Sigmoid colon (tissue), 7 donors: ENCODE results near the gene BBIP1. TPM values are rescaled to one million over a fixed set of nuclear protein-coding genes. Genes with fewer than 3 reads are reported as not detected.

ENCODE experiments used
- DNase-seq: peaks from one replicate; pipeline ENCODE4 v3.0.0-alpha.2; 2019
- H3K27ac ChIP-seq, 4 donors: fragments of 200-600 bp; sonication (generic); one replicate each; pipeline ENCODE4 v1.5.1; 2016 to 2019; ENCODE audit warnings: mild to moderate bottlenecking in 1 of 4
- H3K27me3 ChIP-seq, 3 donors: fragments of 200-600 bp; sonication (generic); one replicate each; pipeline ENCODE4 v1.5.1; 2019; ENCODE audit warnings: mild to moderate bottlenecking in 1 of 3
- H3K36me3 ChIP-seq, 4 donors: fragments of 200-600 bp; sonication (generic); one replicate each; pipeline ENCODE4 v1.5.1; 2016 to 2019
- H3K4me1 ChIP-seq, 4 donors: fragments of 200-600 bp; sonication (generic); one replicate each; pipeline ENCODE4 v1.5.1; 2017 to 2019
- H3K4me3 ChIP-seq, 4 donors: fragments of 200-600 bp; sonication (generic); one replicate each; pipeline ENCODE4 v1.5.1; 2017 to 2019; ENCODE audit warnings: mild to moderate bottlenecking in 2 of 4, moderate library complexity in 1 of 4
- H3K9me3 ChIP-seq, 4 donors: fragments of 200-600 bp in 3 of 4; sonication (generic) in 3 of 4; one replicate each; pipeline versions ENCODE4 v1.5.1 to v1.6.1; 2013 to 2019
- EP300 ChIP-seq, 4 donors: sonication (generic); formaldehyde crosslinking; IDR thresholded peaks; one replicate each; pipeline ENCODE4 v1.6.1; 2017; ENCODE audit warnings: antibody characterized with exemption in 4 of 4
- POLR2A ChIP-seq, 2 donors: fragments of 450-650 bp; IDR thresholded peaks; one replicate each; pipeline ENCODE4 v1.6.1; 2016; ENCODE audit warnings: antibody characterized with exemption in 2 of 2, mild to moderate bottlenecking in 2 of 2, moderate library complexity in 2 of 2
- POLR2AphosphoS5 ChIP-seq, 4 donors: sonication (generic); formaldehyde crosslinking; IDR thresholded peaks; one replicate each; pipeline ENCODE4 v1.6.1; 2017; ENCODE audit warnings: antibody characterized with exemption in 4 of 4
- WGBS, 2 donors: extraction: QIAGEN DNeasy Blood & Tissue Kit; methylation state at CpG; one replicate each; pipeline ENCODE4 v1.1.7; 2013; 5-methylcytosine and 5-hydroxymethylcytosine counted together
- intact Hi-C: fragments of 100-400 bp; cut with DNase I; formaldehyde crosslinking; loops from one replicate; pipeline ENCODE4 v1.15.1; 2023
- polyA plus RNA-seq, 3 donors: library from polyadenylated mRNA; stranded (reverse); fragments of 200-250 nt; gene quantifications; one replicate each; pipeline ENCODE4 v1.2.3, GENCODE V29; 2013
- total RNA-seq, 4 donors: library from RNA; depleted of rRNA; stranded (reverse); fragments of >200 nt; gene quantifications; one replicate each; pipeline ENCODE4 v1.1.0, GENCODE V29; 2016
- TF ChIP-seq, protein P1 (sequence below), 4 experiments: fragments of 450-650 bp in 3 of 4; fragments of 200-600 bp in 1 of 4; IDR thresholded peaks; one replicate each; pipeline ENCODE4 v1.5.1; 2016 to 2019; ENCODE audit warnings: antibody characterized with exemption in 4 of 4, mild to moderate bottlenecking in 3 of 4, moderate library complexity in 2 of 4
- donor health status: healthy with polysubstance abuse.
- donor health status: Bipolar disorder and iron deficiency.
- donor health status: healthy.

The BBIP1 gene
- total and polyA plus RNA-seq, 7 donors: 16.2 to 36.8 (median 21.6) TPM

DNA sequence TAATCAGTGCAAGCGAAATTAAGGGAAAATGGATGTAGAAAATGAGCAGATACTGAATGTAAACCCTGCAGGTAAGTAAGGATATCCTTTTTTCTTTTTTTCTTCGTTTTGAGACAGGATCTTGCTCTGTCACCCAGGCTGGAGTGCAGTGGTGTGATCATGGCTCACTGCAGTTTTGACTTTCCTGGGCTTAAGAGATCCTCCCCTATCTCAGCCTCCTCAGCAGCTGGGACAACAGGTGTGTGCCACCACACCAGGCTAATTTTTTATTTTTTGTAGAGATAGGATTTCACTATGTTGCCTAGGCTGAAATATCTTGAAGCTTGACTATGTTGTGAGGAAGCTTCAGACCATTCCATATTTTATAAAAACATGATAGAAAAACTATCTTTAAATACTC lies 43.0 kb downstream of the BBIP1 start:
- intact Hi-C loops: no loop called here
- Histone ChIP-seq H3K27ac (peak overlapping the region in 1 of 4 donors; percentile 26), H3K36me3 (peaks cover 0 to 36% (median 0%) of the 10 kb centered on the region in 4 donors), H3K9me3 (no peaks in the 10 kb centered on the region), H3K4me1 (peaks cover 0 to 68% (median 45%) of the 10 kb centered on the region in 4 donors), H3K4me3 (no peak overlapping the region), H3K27me3 (no peaks in the 10 kb centered on the region)
- no peak for TF ChIP-seq POLR2A (IDR thresholded peaks at IDR 0.05)
- TF ChIP-seq, protein P1, sequence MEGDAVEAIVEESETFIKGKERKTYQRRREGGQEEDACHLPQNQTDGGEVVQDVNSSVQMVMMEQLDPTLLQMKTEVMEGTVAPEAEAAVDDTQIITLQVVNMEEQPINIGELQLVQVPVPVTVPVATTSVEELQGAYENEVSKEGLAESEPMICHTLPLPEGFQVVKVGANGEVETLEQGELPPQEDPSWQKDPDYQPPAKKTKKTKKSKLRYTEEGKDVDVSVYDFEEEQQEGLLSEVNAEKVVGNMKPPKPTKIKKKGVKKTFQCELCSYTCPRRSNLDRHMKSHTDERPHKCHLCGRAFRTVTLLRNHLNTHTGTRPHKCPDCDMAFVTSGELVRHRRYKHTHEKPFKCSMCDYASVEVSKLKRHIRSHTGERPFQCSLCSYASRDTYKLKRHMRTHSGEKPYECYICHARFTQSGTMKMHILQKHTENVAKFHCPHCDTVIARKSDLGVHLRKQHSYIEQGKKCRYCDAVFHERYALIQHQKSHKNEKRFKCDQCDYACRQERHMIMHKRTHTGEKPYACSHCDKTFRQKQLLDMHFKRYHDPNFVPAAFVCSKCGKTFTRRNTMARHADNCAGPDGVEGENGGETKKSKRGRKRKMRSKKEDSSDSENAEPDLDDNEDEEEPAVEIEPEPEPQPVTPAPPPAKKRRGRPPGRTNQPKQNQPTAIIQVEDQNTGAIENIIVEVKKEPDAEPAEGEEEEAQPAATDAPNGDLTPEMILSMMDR (IDR thresholded peaks at IDR 0.05): no peak
- TF ChIP-seq EP300 (IDR thresholded peaks at IDR 0.05): no peak
- no peak for TF ChIP-seq POLR2AphosphoS5 (IDR thresholded peaks at IDR 0.05)
- DNase-seq: no peak
- whole genome bisulfite sequencing, 2 donors: 58 to 67% methylated on average over 2 of the region's 2 CpGs

DNA sequence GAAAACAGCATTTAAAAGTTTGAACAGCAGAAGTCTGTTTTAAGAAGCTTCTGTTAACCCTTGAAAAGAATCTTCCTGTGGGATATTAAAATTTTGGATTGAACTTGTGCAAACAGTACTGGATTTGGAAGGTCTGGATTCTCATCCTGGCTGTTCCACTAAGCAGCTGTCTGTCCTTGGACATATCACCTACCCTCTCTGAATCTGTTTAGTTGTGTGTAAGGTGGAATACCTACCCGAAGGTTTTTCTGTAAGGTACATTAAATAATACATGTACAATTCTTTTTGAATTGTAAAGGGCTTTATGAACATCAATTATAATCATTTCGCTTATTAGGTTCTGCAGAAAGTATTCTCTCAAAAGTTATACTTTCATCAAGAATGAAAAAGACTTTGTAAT lies 45.0 kb downstream of the BBIP1 start:
- H3K36me3 ChIP-seq: peaks cover 0 to 29% (median 0%) of the 10 kb centered on the region in 4 donors
- DNase-seq: no peak
- peaks cover 0 to 54% (median 36%) of the 10 kb centered on the region in 4 donors for H3K4me1 ChIP-seq
- 13 to 31% methylated on average over 2 of the region's 2 CpGs for WGBS, 2 donors
- peak overlapping the region; percentile 97 to 99 (median 98) for H3K27ac ChIP-seq
- H3K9me3 ChIP-seq: no peaks in the 10 kb centered on the region
- H3K27me3 ChIP-seq: no peaks in the 10 kb centered on the region
- TF ChIP-seq POLR2A (IDR thresholded peaks at IDR 0.05) (no peak), POLR2AphosphoS5 (IDR thresholded peaks at IDR 0.05) (no peak), EP300 (IDR thresholded peaks at IDR 0.05) (no peak)
- TF ChIP-seq, protein P1 (IDR thresholded peaks at IDR 0.05): no peak
- peak overlapping the region; percentile 82 to 99 (median 98) for H3K4me3 ChIP-seq
- intact Hi-C loops: loop anchor here (2.0 to 5.0 kb wide), 2 partner anchors 53 to 72 kb away; no protein-coding TSS in a partner anchor

DNA sequence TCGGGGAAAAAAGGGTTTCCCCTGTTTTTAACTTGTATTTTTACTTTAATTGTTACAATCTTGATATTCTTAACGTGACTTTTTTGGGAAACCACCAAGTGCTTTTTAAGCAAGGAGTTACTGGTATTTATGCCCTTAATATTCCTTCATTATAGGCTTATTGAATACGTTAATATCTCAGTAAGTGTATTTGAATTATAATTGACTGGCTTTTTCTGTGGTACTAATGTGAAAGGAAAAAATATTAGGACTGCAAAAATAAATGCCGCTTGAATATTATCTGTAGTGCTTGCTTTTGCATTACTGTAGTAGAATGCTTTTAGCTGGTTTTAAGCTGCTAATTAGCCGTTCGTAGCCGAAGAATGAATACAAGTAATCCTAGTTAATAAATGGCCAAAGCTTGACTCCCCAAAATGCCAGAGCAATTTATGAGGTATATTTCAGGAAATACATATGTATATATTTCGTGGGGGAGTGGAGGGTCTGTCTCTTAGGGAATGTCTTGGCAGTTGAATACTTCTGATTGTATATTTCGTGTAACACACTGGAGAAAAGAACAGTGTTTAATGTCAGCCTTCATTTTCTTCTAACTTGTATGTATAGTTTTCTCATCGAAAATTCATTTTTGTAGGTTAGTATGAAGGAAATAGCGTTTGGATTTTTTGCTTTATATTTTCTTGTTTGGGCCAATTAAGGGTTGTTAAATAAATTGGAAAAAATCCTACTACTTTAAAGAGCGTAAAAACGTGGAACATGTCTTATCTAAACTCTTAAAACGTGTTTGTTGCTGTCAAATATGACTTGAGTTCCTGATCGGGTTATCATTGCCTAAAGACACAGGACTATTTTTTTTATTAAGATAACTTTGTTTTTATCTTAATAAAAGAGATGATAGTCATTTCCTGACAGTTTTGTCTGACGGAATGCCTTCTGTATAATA lies 45.7 kb downstream of the BBIP1 start:
- intact Hi-C loops: loop anchor here (2.0 to 5.0 kb wide), 2 partner anchors 52 to 71 kb away; no protein-coding TSS in a partner anchor
- no peak for DNase-seq
- WGBS, 2 donors: 1 to 4% methylated on average over 16 of the region's 16 CpGs
- Histone ChIP-seq H3K4me3 (peak overlapping the region; percentile 82 to 99 (median 98)), H3K27me3 (no peaks in the 10 kb centered on the region), H3K27ac (peak overlapping the region; percentile 97 to 99 (median 98)), H3K4me1 (peaks cover 0 to 48% (median 36%) of the 10 kb centered on the region in 4 donors), H3K9me3 (no peaks in the 10 kb centered on the region), H3K36me3 (peaks cover 0 to 23% (median 0%) of the 10 kb centered on the region in 4 donors)
- TF ChIP-seq, protein P1 (IDR thresholded peaks at IDR 0.05): no peak
- TF ChIP-seq EP300 (IDR thresholded peaks at IDR 0.05) (no peak), POLR2A (IDR thresholded peaks at IDR 0.05) (no peak), POLR2AphosphoS5 (IDR thresholded peaks at IDR 0.05) (no peak)

DNA sequence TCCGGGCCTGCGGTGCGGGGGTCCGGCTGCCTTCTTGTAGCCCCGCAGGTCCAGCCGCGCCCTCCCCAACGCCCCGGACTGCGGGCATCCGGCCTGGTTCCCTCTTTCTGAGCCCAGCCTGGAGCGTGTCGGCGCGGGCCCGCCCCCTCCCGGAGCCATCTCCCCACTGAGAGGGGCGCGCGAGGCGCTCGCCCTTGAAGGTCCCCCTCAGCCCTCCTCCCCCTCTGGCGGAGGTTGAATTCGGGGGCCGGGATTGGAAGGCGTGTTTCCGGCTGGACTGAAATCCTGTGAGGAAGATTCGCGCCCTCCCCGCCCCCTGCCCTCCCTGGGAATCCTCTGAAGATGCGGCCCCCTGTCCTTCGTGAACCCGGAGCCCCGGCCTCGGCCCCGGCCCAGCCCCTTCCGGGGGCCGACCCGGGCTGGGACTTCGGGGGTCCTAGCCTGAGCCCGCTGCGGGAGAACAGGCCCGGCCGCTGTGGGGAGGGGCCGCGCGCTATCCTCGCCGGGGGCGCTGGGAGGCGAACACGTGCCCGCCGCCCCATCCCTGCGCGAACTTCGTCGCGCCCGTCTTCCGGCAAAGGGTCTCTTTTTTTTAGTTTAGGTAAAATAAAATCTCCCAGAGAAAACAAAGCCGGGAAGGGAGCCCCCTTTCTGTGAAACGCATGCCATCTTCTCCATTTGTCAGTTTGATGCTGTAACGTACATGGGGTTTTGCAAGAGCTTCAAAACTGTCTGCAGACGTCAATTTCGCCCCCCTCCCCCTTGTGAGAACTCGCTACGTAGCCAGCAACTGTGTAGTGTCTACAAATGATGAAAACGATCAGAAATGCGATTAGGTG lies 46.6 kb downstream of the BBIP1 start:
- DNase-seq: peak; percentile 89
- Histone ChIP-seq H3K36me3 (peaks cover 0 to 15% (median 0%) of the 10 kb centered on the region in 4 donors), H3K4me3 (peak overlapping the region; percentile 82 to 99 (median 98)), H3K27me3 (no peaks in the 10 kb centered on the region), H3K27ac (peak overlapping the region; percentile 97 to 99 (median 98)), H3K9me3 (no peaks in the 10 kb centered on the region), H3K4me1 (peaks cover 0 to 40% (median 30%) of the 10 kb centered on the region in 4 donors)
- TF ChIP-seq POLR2AphosphoS5 (IDR thresholded peaks at IDR 0.05) (peak in 3 of 4 donors; percentile 16 to 73 (median 55)), EP300 (IDR thresholded peaks at IDR 0.05) (no peak), POLR2A (IDR thresholded peaks at IDR 0.05) (peak; percentile 6 to 35)
- TF ChIP-seq, protein P1 (IDR thresholded peaks at IDR 0.05): no peak
- intact Hi-C loops: loop anchor here (2.0 to 5.0 kb wide), 2 partner anchors 52 to 70 kb away; no protein-coding TSS in a partner anchor
- 0 to 1% methylated on average over 70 of the region's 70 CpGs for WGBS, 2 donors
